COLO668 (cell line): ENCODE data around the gene MMP17.
A peak's percentile ranks its signal among the peaks of the same experiment; 100 is the strongest.

Experiments
- DNase-seq: peaks from one replicate; lab custom pipeline; 2025; ENCODE audit not compliant: unreplicated experiment; lab: John Stamatoyannopoulos, UW

Gene MMP17

GRCh38 chr12:131847456-131847855, 19.3 kb downstream of the MMP17 start:
- no peak for DNase-seq

- DNase-seq = no peak
Observed at GRCh38 chr12:131848753-131849152, 20.6 kb downstream of the MMP17 start.

GRCh38 chr12:131849700-131850553, 21.7 kb downstream of the MMP17 start:
- no peak for DNase-seq

- peak; percentile 66 for DNase-seq
Observed at GRCh38 chr12:131850856-131851559, 22.8 kb downstream of the MMP17 start.

GRCh38 chr12:131851741-131852550, 23.8 kb downstream of the MMP17 start:
- DNase-seq = no peak

GRCh38 chr12:131852551-131853299, 24.5 kb downstream of the MMP17 start:
- no peak for DNase-seq

DNA sequence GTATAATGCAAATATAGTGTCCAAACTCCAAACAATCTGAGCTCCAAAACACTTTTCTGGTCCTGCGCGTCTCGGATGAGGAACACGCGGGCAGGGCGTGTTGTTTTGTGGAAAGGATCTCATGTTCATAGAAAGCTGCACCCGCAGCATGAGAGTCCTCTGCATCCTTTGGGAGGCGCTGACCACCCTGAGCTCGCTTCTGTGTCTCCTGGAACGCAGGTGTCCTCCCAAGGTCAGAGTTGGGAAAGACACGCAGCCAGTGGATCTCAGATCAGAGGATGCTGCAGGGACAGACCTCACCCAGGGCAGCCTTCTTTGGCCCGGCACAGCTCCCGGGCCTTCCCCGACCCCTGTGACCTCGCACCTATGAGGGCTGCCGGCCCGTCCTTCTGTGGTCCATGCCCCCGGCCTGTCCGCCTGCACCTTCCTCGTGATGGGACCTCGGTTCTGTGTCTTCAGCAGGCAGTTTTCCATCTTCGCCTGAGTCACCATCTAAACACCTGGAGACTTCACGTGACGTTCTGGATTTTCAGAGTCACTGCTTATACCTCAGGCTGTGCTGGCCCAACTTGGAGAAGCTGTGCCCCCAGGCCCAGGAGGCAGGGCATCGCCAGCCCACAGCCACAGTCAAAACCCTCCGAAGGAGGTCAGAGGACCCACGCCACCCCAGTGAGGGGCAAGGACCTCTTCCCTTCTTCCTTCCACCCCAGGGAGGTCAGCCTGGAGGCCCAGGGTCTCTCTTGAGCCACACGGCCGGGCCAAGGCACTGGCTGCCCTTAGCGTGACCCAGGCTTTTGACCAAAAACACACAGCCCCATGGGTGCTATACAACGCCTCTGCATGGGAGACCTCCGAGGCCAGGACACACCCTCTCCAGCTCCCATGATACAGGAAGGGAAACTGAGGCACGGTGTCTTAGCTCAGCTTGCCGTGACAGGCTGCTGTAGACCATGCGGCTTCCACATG, 25.9 kb downstream of the MMP17 start:
- DNase-seq = no peak

DNA sequence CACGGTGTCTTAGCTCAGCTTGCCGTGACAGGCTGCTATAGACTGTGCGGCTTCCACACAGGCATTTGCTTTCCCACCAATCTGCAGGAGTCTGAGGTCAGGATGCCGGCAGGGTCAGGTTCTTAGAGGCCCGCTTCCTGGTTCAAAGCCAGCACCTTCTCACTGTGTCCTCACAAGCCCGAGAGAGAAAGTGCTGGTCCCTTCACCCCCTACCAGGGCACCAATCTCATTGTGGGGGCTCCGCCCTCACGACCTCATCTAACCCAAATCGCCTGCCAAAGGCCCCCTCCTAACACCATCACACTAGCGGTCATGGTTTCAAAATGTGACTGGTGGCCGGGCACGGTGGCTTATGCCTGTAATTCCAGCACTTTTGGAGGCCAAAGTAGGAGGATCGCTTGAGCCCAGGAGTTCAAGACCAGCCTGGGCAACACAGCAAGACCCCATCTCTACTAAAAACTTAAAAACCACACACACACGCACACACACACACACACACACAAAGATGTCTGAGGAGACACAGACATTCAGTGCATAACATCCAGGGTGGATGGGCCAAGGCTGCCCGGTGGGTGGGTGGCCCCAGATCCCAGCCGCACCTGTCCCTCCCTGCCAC, 26.8 kb downstream of the MMP17 start:
- no peak for DNase-seq

DNA sequence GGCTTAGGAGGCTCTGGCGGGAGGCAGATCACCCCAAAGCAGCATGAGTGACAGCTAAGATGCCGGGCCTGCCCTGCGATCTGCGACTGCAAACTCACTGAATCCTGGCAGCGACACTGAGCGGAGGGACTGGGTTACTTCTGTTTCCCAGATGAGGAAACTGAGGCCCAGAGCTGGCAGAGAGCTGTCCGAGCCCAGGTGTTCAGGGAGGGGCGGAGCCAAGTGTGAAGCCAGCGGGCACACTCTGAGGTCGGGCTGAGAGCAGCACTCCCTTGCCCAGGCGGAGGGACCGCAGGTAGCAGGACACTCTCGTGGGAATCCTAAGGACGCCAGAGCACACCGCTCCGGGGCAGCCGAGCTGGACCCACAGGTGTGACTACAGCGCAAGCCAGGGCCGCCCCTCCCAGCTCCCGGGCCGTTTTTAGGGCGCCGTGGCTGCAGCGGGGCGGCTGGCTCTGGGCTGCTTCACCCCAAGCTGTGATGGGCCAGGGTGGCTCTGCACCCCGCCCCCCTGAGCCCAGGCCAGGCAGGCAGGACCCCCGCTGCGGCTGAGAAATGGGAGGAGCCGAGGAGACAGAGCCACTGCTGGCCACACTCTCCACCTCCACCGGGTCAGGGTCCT, 27.4 kb downstream of the MMP17 start:
- no peak for DNase-seq

- no peak for DNase-seq
Observed at GRCh38 chr12:131856366-131857097, 28.3 kb downstream of the MMP17 start.

- no peak for DNase-seq
Observed at GRCh38 chr12:131857908-131858850, 30.0 kb downstream of the MMP17 start.

- DNase-seq = peak; percentile 75
Observed at GRCh38 chr12:131860472-131861260, 32.5 kb downstream of the MMP17 start.

- no peak for DNase-seq
Observed at GRCh38 chr12:131861261-131862083, 33.3 kb downstream of the MMP17 start.

DNA sequence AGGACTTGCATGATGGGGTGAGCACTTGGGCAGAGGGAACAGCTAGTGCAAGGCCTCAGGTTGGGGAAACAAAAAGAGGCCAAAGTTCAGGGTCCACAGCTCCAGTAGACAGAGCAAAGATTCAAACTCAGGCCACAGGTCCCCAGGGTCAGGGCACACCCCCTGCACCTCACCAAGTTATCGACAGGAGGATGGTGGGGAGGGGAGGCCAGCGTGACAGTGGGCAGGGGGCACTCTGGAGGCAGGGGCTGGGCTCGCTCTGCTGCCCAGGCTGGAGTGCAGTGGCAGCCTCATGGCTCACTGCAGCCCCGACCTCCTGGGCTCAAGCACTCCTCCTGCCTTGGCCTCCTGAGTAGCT, 33.9 kb downstream of the MMP17 start:
- DNase-seq = no peak

GRCh38 chr12:131862600-131862993, 34.4 kb downstream of the MMP17 start:
- DNase-seq = no peak
